ENCODE data around the gene RBM44. TPM values are rescaled to one million over a fixed set of nuclear protein-coding genes. Genes with fewer than 3 reads are reported as not detected.

The RBM44 gene
- total RNA-seq, 4 donors from 2014 or later, result 0.38 to 2.6 (median 1.7) TPM

DNA sequence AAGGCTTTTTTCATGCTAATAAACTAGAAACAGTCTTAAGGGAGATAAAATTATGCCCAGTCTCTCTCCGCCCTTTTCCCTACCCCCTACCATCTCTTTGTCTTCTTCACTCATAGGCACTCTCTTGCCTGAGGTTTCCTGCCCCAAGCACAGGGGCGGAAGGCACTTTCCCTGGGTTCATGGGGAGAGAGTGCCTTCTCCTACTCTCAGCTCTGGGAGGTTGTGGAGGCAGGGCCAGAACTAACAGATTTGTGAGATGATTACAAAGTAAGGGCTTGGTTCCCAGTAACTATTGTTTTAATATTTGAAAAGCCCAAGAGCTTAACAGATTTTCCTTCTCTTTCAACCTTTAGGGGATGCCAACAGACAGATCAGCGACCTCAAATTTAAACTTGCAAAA lies 26.1 kb upstream of the RBM44 start:
- TF ChIP-seq CTCF (IDR thresholded peaks at IDR 0.05; ENCODE audit: low read depth), result no peak

DNA sequence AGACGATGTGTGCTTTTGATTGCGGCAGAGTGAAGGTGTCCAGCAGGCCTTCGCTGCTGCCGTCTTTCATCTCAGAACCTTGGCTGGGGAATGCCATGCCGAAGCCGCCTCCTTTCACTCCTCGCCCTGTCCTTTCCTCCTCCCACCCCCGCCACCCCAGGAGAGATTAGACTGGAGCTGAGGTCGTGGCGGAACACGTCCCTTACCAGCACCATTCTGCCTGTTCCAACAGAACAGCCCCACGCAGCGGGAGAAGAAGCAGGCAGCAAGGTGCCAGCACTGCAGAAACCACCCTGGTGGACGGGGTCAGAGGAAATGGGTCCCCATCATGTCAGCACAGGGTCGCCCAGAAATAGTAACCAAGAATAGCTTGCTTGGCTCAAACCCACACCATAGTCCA lies 24.8 kb upstream of the RBM44 start:
- no peak for TF ChIP-seq CTCF (IDR thresholded peaks at IDR 0.05; ENCODE audit: low read depth)

DNA sequence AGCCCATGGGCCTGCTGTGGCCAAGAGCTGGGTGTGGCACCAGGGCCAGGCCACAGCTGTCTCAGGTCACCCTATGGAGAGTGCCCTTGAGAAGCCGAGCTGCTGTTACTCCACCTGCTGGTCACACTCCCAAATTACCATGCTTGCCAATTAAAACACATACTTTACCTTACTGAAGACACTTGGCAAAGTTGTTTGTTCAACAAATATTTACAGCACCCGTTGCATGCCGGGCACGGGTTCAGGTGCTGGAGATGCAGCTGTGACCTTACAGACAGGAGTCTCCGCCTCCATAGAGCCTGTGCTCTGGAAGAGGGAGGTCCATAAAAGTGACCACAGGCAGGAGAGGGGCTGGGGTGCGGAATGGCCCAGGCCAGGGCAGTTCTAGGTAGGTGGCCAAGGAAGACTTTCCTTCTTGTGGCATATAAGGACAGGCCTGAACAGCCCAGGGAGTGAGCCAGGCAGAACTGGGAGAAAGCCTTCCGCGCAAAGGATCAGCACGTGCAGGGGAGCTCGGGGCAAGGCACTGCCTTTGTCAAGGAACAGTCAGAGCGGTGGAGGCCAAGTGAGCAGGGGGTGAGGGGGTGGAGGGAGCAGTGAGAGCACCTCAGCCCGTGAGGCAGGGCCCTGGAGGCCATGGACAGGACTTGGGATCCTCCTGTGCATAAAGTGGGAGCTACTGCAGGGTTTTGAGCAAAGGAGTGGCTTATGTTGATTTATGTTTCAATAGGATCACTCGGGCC lies 23.6 kb upstream of the RBM44 start:
- no peak for TF ChIP-seq CTCF (IDR thresholded peaks at IDR 0.05; ENCODE audit: low read depth)

GRCh38 chr2:237779521-237779920 lies 19.1 kb upstream of the RBM44 start:
- no peak for TF ChIP-seq CTCF (IDR thresholded peaks at IDR 0.05; ENCODE audit: low read depth)

- no peak for TF ChIP-seq CTCF (IDR thresholded peaks at IDR 0.05; ENCODE audit: low read depth)
These were observed 16.4 kb upstream of the RBM44 start for GRCh38 chr2:237782181-237782580.

DNA sequence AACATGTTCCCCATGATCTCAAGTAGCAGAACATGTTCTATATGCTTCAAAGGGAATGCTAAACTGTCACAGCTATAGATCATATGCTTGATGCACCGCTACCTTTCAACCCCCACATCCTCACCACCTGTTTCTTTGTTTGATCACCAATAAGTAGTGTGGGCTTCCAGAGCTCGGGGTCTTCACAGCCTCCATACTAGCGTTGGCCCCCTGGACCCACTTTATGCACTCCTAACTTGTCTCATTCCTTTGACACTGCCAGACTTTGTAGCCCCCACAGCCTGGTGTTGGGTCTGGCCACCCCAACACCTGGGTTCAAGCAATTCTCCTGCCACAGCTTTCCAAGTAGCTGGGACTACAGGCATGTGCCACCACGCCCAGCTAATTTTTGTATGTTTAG lies 11.6 kb upstream of the RBM44 start:
- no peak for TF ChIP-seq CTCF (IDR thresholded peaks at IDR 0.05; ENCODE audit: low read depth)

- TF ChIP-seq CTCF (IDR thresholded peaks at IDR 0.05; ENCODE audit: low read depth), result no peak
These were observed 8.2 kb upstream of the RBM44 start for GRCh38 chr2:237790353-237790752.
